Fibroblast of mammary gland (primary cell): ENCODE data around the gene DOCK1.

Source experiments
- DNase-seq: peaks from one replicate; pipeline ENCODE4 v3.0.0-alpha.2; 2010; ENCODE audit warnings: low read depth
- H3K4me3 ChIP-seq: 2 replicates; pipeline ENCODE4 v1.5.1; 2011; ENCODE audit warnings: low read depth, mild to moderate bottlenecking, low read length, moderate library complexity; ENCODE audit not compliant: control insufficient read depth
- CTCF ChIP-seq: conservative IDR thresholded peaks from 2 replicates; pipeline ENCODE4 v1.5.1; 2011; ENCODE audit warnings: low read depth, low read length, inconsistent platforms; ENCODE audit not compliant: control insufficient read depth, insufficient read depth

Gene DOCK1

DNA sequence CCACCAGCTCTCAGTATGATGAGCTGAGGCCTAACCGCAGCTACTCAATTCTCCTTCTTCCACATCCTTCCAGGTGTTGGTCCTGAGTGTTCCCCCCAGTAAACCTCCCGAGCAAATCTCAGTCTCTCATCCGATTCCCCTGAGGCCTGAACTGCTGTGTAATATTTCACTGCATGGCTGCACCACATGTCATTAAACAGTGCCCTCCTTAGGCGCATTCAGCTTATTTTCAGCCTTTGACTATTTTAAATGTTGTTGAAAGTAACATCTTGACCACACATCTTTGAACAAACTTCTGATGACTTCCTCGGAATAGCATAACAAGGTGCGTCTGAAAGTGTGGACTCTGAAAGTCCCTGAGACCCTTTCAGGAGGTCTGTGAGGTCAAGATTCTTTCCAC lies 581.1 kb downstream of the DOCK1 start:
- no peak overlapping the region for H3K4me3 ChIP-seq
- TF ChIP-seq CTCF, result no peak
- DNase-seq, result no peak

DNA sequence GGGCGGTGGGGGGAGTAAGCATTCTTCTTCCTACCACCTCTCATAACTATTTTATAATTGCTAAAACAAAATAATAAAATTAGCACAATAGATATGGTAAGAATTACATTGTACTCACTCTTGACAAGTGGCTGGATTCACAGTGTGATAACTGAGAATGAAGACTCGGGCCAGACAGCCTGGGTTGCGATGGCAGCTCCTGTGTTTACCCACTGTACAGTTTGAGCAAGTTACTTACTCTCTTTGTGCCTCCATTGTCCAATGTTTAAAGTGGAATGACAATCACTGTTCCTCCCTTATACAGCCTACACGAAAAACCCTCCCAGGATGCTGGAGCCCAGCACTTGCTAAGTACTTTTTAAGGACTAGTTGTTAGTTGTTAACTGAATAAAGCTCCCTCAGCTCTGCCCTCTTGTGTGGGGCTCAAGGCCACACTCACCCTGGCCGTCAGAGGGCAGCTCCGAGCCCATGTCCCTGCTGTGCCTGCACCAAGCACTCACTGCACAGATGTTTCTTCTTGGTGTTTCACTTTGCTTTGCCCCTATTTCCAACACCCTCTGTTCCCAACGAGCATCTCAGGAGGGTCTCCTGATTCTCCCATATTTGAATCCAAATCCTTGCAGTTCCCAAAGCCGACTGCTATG lies 587.5 kb downstream of the DOCK1 start:
- DNase-seq, result no peak
- TF ChIP-seq CTCF, result no peak
- H3K4me3 ChIP-seq, result no peak overlapping the region

GRCh38 chr10:127496035-127496434 lies 590.8 kb downstream of the DOCK1 start:
- TF ChIP-seq CTCF, result no peak
- DNase-seq, result no peak
- no peak overlapping the region for H3K4me3 ChIP-seq

- no peak overlapping the region for H3K4me3 ChIP-seq
- DNase-seq, result no peak
- no peak for TF ChIP-seq CTCF
Observed at GRCh38 chr10:127497685-127498084, 592.5 kb downstream of the DOCK1 start.

DNA sequence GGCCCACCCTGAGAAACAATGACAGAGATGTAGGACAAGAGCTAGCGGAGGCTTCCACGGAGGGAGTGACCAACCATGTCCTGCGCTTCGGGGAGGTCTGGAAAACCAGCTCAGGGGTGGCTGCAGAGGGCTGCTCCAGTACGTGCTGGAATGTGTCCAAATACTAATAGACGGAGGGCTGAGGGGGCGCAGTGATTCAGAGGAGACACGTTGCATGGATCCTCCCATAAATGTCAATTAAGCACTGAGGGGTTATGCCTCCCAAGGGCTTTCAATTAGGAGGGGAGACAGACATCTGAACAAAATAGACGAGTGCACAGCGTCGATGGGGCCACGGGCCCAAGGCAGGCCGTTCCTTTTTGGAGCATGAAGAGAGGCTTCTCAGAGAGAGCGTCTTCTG lies 592.9 kb downstream of the DOCK1 start:
- no peak for DNase-seq
- no peak for TF ChIP-seq CTCF
- H3K4me3 ChIP-seq, result no peak overlapping the region

- no peak for TF ChIP-seq CTCF
- DNase-seq, result no peak
- H3K4me3 ChIP-seq, result no peak overlapping the region
Observed at GRCh38 chr10:127500127-127500526, 594.9 kb downstream of the DOCK1 start.
